Natural killer cell treated with Interleukin-12 subunit alpha and Interleukin-12 subunit beta and Interleukin-15 and Interleukin-18, amount 100 ng/mL, for 72 hours (primary cell): ENCODE data around the gene ANKRD9. TPM values are rescaled to one million over a fixed set of nuclear protein-coding genes. Genes with fewer than 3 reads are reported as not detected.

Experiments
- ATAC-seq, 2 donors: fragments of 150-1000 bp; cut with Tn5 transposase in 1 of 2; sonication (Bioruptor Pico), chemical (Tn5 transposase) in 1 of 2; 2 replicates each; pipeline ENCODE4 v1.10.0; 2021
- DNase-seq: peaks from one replicate; pipeline ENCODE4 v3.0.0; 2022; ENCODE audit warnings: low spot score
- H3K27ac Mint-ChIP-seq, 2 donors: 1 replicate in 1 of 2; 2 replicates in 1 of 2; pipeline ENCODE4 v1.8.0; 2022; ENCODE audit warnings: mixed read lengths in 2 of 2, mild to moderate bottlenecking in 1 of 2, moderate library complexity in 1 of 2
- H3K27me3 Mint-ChIP-seq, 2 donors: 1 replicate in 1 of 2; 2 replicates in 1 of 2; pipeline ENCODE4 v1.8.0; 2022; ENCODE audit warnings: mixed read lengths in 2 of 2
- H3K36me3 Mint-ChIP-seq: one replicate; pipeline ENCODE4 v1.8.0; 2022; ENCODE audit warnings: mixed read lengths
- H3K4me1 Mint-ChIP-seq, 2 donors: 1 replicate in 1 of 2; 2 replicates in 1 of 2; pipeline ENCODE4 v1.8.0; 2022; ENCODE audit warnings: low read depth in 2 of 2, mixed read lengths in 2 of 2, mild to moderate bottlenecking in 1 of 2
- H3K4me3 Mint-ChIP-seq: one replicate; pipeline ENCODE4 v1.8.0; 2022; ENCODE audit warnings: mixed read lengths
- H3K9me3 Mint-ChIP-seq: 2 replicates; pipeline ENCODE4 v1.8.0; 2022; ENCODE audit warnings: mixed read lengths
- total RNA-seq, 2 donors: library from RNA; stranded (reverse); gene quantifications; one replicate each; pipeline ENCODE4 v1.2.3, GENCODE V29; 2022

The ANKRD9 gene
- total RNA-seq, 2 donors from 2014 or later = 7.9 to 12.7 TPM

GRCh38 chr14:102502571-102502970, 7.0 kb downstream of the ANKRD9 start:
- H3K9me3 Mint-ChIP-seq = no peaks in the 10 kb centered on the region
- DNase-seq (no peak), ATAC-seq (no peak)
- H3K36me3 Mint-ChIP-seq = no peaks in the 10 kb centered on the region
- peaks cover 11 to 14% of the 10 kb centered on the region in 2 donors for H3K4me1 Mint-ChIP-seq
- H3K27ac Mint-ChIP-seq = no peak overlapping the region
- H3K27me3 Mint-ChIP-seq = no peaks in the 10 kb centered on the region
- no peak overlapping the region for H3K4me3 Mint-ChIP-seq

GRCh38 chr14:102501751-102502315, 7.7 kb downstream of the ANKRD9 start:
- peaks cover 11 to 14% of the 10 kb centered on the region in 2 donors for H3K4me1 Mint-ChIP-seq
- DNase-seq = no peak
- no peak overlapping the region for H3K27ac Mint-ChIP-seq
- no peak for ATAC-seq
- no peaks in the 10 kb centered on the region for H3K9me3 Mint-ChIP-seq
- H3K27me3 Mint-ChIP-seq = no peaks in the 10 kb centered on the region
- H3K4me3 Mint-ChIP-seq = no peak overlapping the region
- no peaks in the 10 kb centered on the region for H3K36me3 Mint-ChIP-seq

- H3K27me3 Mint-ChIP-seq = no peaks in the 10 kb centered on the region
- H3K4me1 Mint-ChIP-seq = peaks cover 11 to 14% of the 10 kb centered on the region in 2 donors
- no peaks in the 10 kb centered on the region for H3K36me3 Mint-ChIP-seq
- H3K27ac Mint-ChIP-seq = peak overlapping the region; percentile 81 to 88
- ATAC-seq (no peak), DNase-seq (no peak)
- no peaks in the 10 kb centered on the region for H3K9me3 Mint-ChIP-seq
- peak overlapping the region; percentile 47 for H3K4me3 Mint-ChIP-seq
These were observed 8.9 kb downstream of the ANKRD9 start for GRCh38 chr14:102500713-102501112.

- Mint-ChIP-seq H3K4me3 (peak overlapping the region; percentile 47), H3K4me1 (peaks cover 11 to 14% of the 10 kb centered on the region in 2 donors), H3K27ac (peak overlapping the region; percentile 81 to 88), H3K27me3 (no peaks in the 10 kb centered on the region), H3K36me3 (no peaks in the 10 kb centered on the region), H3K9me3 (no peaks in the 10 kb centered on the region)
- ATAC-seq = peak; percentile 53 to 78
- no peak for DNase-seq
These were observed 9.4 kb downstream of the ANKRD9 start for GRCh38 chr14:102500158-102500662.

GRCh38 chr14:102499401-102500157, 10.0 kb downstream of the ANKRD9 start:
- DNase-seq = no peak
- H3K27ac Mint-ChIP-seq = peak overlapping the region; percentile 81 to 88
- no peaks in the 10 kb centered on the region for H3K27me3 Mint-ChIP-seq
- ATAC-seq = no peak
- peaks cover 11 to 14% of the 10 kb centered on the region in 2 donors for H3K4me1 Mint-ChIP-seq
- no peaks in the 10 kb centered on the region for H3K9me3 Mint-ChIP-seq
- no peaks in the 10 kb centered on the region for H3K36me3 Mint-ChIP-seq
- no peak overlapping the region for H3K4me3 Mint-ChIP-seq

- no peak overlapping the region for H3K4me3 Mint-ChIP-seq
- H3K4me1 Mint-ChIP-seq = peaks cover 11 to 14% of the 10 kb centered on the region in 2 donors
- H3K27me3 Mint-ChIP-seq = no peaks in the 10 kb centered on the region
- ATAC-seq = peak in 1 of 2 donors; percentile 43
- H3K27ac Mint-ChIP-seq = no peak overlapping the region
- H3K9me3 Mint-ChIP-seq = no peaks in the 10 kb centered on the region
- no peak for DNase-seq
- H3K36me3 Mint-ChIP-seq = no peaks in the 10 kb centered on the region
These were observed 10.8 kb downstream of the ANKRD9 start for GRCh38 chr14:102498678-102499265.

- Mint-ChIP-seq H3K27me3 (no peaks in the 10 kb centered on the region), H3K9me3 (no peaks in the 10 kb centered on the region), H3K4me3 (no peak overlapping the region), H3K4me1 (peaks cover 11 to 14% of the 10 kb centered on the region in 2 donors), H3K27ac (no peak overlapping the region), H3K36me3 (no peaks in the 10 kb centered on the region)
- ATAC-seq (no peak), DNase-seq (no peak)
These were observed 11.4 kb downstream of the ANKRD9 start for GRCh38 chr14:102497998-102498677.

- ATAC-seq (no peak), DNase-seq (no peak)
- Mint-ChIP-seq H3K36me3 (no peaks in the 10 kb centered on the region), H3K4me3 (no peak overlapping the region), H3K4me1 (peaks cover 11 to 14% of the 10 kb centered on the region in 2 donors), H3K9me3 (no peaks in the 10 kb centered on the region), H3K27ac (no peak overlapping the region), H3K27me3 (no peaks in the 10 kb centered on the region)
These were observed 12.4 kb downstream of the ANKRD9 start for GRCh38 chr14:102496958-102497744.

- no peak overlapping the region for H3K4me3 Mint-ChIP-seq
- no peak overlapping the region for H3K27ac Mint-ChIP-seq
- H3K36me3 Mint-ChIP-seq = no peaks in the 10 kb centered on the region
- no peak for ATAC-seq
- DNase-seq = no peak
- peaks cover 11 to 14% of the 10 kb centered on the region in 2 donors for H3K4me1 Mint-ChIP-seq
- no peaks in the 10 kb centered on the region for H3K9me3 Mint-ChIP-seq
- no peaks in the 10 kb centered on the region for H3K27me3 Mint-ChIP-seq
These were observed 13.3 kb downstream of the ANKRD9 start for GRCh38 chr14:102496331-102496691.

GRCh38 chr14:102495491-102496330, 13.9 kb downstream of the ANKRD9 start:
- Mint-ChIP-seq H3K27me3 (no peaks in the 10 kb centered on the region), H3K4me3 (no peak overlapping the region), H3K27ac (no peak overlapping the region), H3K36me3 (no peaks in the 10 kb centered on the region), H3K9me3 (no peaks in the 10 kb centered on the region), H3K4me1 (peaks cover 8 to 9% of the 10 kb centered on the region in 2 donors)
- ATAC-seq (no peak), DNase-seq (no peak)

- no peaks in the 10 kb centered on the region for H3K36me3 Mint-ChIP-seq
- H3K9me3 Mint-ChIP-seq = no peaks in the 10 kb centered on the region
- no peak overlapping the region for H3K4me3 Mint-ChIP-seq
- no peaks in the 10 kb centered on the region for H3K4me1 Mint-ChIP-seq
- no peak for ATAC-seq
- no peak overlapping the region for H3K27ac Mint-ChIP-seq
- H3K27me3 Mint-ChIP-seq = no peaks in the 10 kb centered on the region
- no peak for DNase-seq
These were observed 16.0 kb downstream of the ANKRD9 start for GRCh38 chr14:102493585-102493984.

- H3K4me3 Mint-ChIP-seq = no peak overlapping the region
- H3K9me3 Mint-ChIP-seq = no peaks in the 10 kb centered on the region
- no peaks in the 10 kb centered on the region for H3K27me3 Mint-ChIP-seq
- H3K36me3 Mint-ChIP-seq = no peaks in the 10 kb centered on the region
- no peak overlapping the region for H3K27ac Mint-ChIP-seq
- ATAC-seq = no peak
- no peak for DNase-seq
- no peaks in the 10 kb centered on the region for H3K4me1 Mint-ChIP-seq
These were observed 16.5 kb downstream of the ANKRD9 start for GRCh38 chr14:102493096-102493495.
